HepG2 (cell line): Measurements from ENCODE around the gene KRTCAP3. TPM values are rescaled to one million over a fixed set of nuclear protein-coding genes. Genes with fewer than 3 reads are reported as not detected.

Experiments used
- CREB1 ChIP-seq, 2 experiments: fragments of 450-650 bp in 1 of 2; IDR thresholded peaks; 2 replicates each; pipeline ENCODE4 v1.6.1; 2016 to 2017; ENCODE audit warnings: control low read depth in 1 of 2, mild to moderate bottlenecking in 1 of 2, missing compliant biosample characterization in 1 of 2, missing genetic modification characterization in 1 of 2
- HIVEP1 ChIP-seq: sonication (generic); formaldehyde crosslinking; IDR thresholded peaks from 2 replicates; pipeline ENCODE4 v1.4.0; 2020; ENCODE audit warnings: mild to moderate bottlenecking, missing genetic modification reagents
- MAFG ChIP-seq: sonication (generic); formaldehyde crosslinking; IDR thresholded peaks from 2 replicates; pipeline ENCODE4 v1.5.1; 2020; ENCODE audit warnings: mild to moderate bottlenecking, missing genetic modification reagents
- MIXL1 ChIP-seq: IDR thresholded peaks from 2 replicates; pipeline ENCODE4 v1.6.1; 2016
- NRL ChIP-seq: sonication (generic); formaldehyde crosslinking; IDR thresholded peaks from 2 replicates; pipeline ENCODE4 v1.5.0; 2020; ENCODE audit warnings: missing genetic modification reagents, mild to moderate bottlenecking, moderate library complexity, borderline replicate concordance
- PAX8 ChIP-seq: sonication (generic); formaldehyde crosslinking; IDR thresholded peaks from 2 replicates; pipeline ENCODE4 v1.8.0; 2022; ENCODE audit warnings: mild to moderate bottlenecking, missing genetic modification reagents, borderline replicate concordance
- PHF5A ChIP-seq: IDR thresholded peaks from one replicate; pipeline ENCODE4 v1.6.1; 2018; ENCODE audit warnings: low read depth, missing genetic modification reagents; ENCODE audit not compliant: unreplicated experiment
- RARA ChIP-seq: IDR thresholded peaks from 2 replicates; pipeline ENCODE4 v1.6.1; 2016; ENCODE audit warnings: missing genetic modification reagents, missing compliant biosample characterization
- RCOR2 ChIP-seq: IDR thresholded peaks from 2 replicates; pipeline ENCODE4 v1.6.1; 2016; ENCODE audit warnings: missing biosample characterization, missing genetic modification reagents
- SKI ChIP-seq: fragments of 450-650 bp; IDR thresholded peaks from one replicate; pipeline ENCODE4 v1.6.1; 2018; ENCODE audit warnings: mild to moderate bottlenecking; ENCODE audit not compliant: partially characterized antibody
- SOX13 ChIP-seq, 3 experiments: fragments of 450-650 bp in 1 of 3; sonication (generic) in 1 of 3; formaldehyde crosslinking in 1 of 3; IDR thresholded peaks in 2 of 3; conservative IDR thresholded peaks in 1 of 3; 2 replicates each; pipeline versions ENCODE4 v1.5.0 to v1.6.1; 2016 to 2020; ENCODE audit warnings: antibody characterized with exemption in 1 of 3, mild to moderate bottlenecking in 1 of 3, missing compliant biosample characterization in 1 of 3, missing genetic modification reagents in 1 of 3, moderate library complexity in 1 of 3
- ZFX ChIP-seq: sonication (generic); formaldehyde crosslinking; IDR thresholded peaks from 2 replicates; pipeline ENCODE4 v1.4.0; 2020; ENCODE audit warnings: mild to moderate bottlenecking, low read depth, missing genetic modification reagents, moderate library complexity
- ZNF354B ChIP-seq: sonication (generic); formaldehyde crosslinking; IDR thresholded peaks from 2 replicates; pipeline ENCODE4 v1.8.0; 2022; ENCODE audit warnings: mild to moderate bottlenecking, missing genetic modification reagents
- polyA plus RNA-seq, 8 experiments: library from polyadenylated mRNA; depleted of rRNA in 3 of 8; stranded (reverse) in 7 of 8; unstranded in 1 of 8; fragments of >200 nt; fragmentation: Illumina TruSeq in 4 of 8; extraction: Trizol in 4 of 8; gene quantifications; 2 replicates each; pipeline versions ENCODE4 v1.2.1 to v1.2.3, GENCODE V29; 2011 to 2016; ENCODE audit warnings: low read depth in 4 of 8, missing spikeins in 1 of 8, mixed read lengths in 1 of 8; ENCODE audit not compliant: insufficient read depth in 1 of 8
- total RNA-seq, 5 experiments: library from RNA; depleted of rRNA; stranded (reverse); fragments of >200 nt; fragmentation: Illumina TruSeq; extraction: Trizol; gene quantifications; 2 replicates each; pipeline ENCODE4 v1.2.3, GENCODE V29; 2016; ENCODE audit warnings: low read depth in 1 of 5
- TF ChIP-seq, protein P1 (sequence below): sonication (generic); formaldehyde crosslinking; IDR thresholded peaks from 2 replicates; pipeline ENCODE4 v1.5.0; 2020; ENCODE audit warnings: mild to moderate bottlenecking, missing genetic modification reagents
- TF ChIP-seq, protein P2 (sequence below): sonication (generic); formaldehyde crosslinking; IDR thresholded peaks from 2 replicates; pipeline ENCODE4 v1.4.0; 2020; ENCODE audit warnings: missing genetic modification reagents, mild to moderate bottlenecking, borderline replicate concordance
- TF ChIP-seq, protein P3 (sequence below): sonication (generic); formaldehyde crosslinking; IDR thresholded peaks from 2 replicates; pipeline ENCODE4 v1.4.0; 2020; ENCODE audit warnings: low read depth, mild to moderate bottlenecking, missing genetic modification reagents
- TF ChIP-seq, protein P4 (sequence below): IDR thresholded peaks from 2 replicates; pipeline ENCODE4 v1.4.0; 2020; ENCODE audit warnings: mild to moderate bottlenecking, missing genetic modification reagents

Gene KRTCAP3
- total and polyA plus RNA-seq, 2 of the 13 experiments (the other 11 are each of a cell fraction or from before 2014, with no cell fraction given) = 2.1 to 4.5 TPM

DNA sequence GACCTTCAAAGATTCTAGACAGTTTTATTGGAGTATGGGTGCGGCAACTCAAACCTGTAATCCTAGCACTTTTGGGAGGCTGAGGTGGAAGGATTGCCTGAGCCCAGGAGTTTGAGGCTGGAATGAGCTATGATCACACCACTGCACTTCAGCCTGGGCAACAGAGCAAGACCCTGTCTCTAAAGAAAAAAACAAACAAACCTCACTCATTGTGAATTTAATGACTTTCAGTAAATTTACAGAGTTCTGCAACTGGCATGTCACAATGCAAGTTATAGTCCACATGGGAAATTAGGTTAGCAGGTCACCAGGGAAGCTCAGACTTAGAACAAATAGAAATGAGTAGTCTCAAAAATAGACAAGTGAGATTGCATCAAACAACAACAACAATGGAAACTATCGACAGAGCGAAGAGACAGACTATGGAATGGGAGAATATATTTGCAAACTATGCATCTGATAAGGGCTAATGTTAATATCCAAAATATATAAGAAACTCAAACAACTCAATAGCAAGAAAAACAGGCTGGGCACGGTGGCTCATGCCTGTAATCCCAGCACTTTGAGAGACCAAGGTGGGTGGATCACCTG, 20.4 kb upstream of the KRTCAP3 start (continued):
- TF ChIP-seq, protein P1, sequence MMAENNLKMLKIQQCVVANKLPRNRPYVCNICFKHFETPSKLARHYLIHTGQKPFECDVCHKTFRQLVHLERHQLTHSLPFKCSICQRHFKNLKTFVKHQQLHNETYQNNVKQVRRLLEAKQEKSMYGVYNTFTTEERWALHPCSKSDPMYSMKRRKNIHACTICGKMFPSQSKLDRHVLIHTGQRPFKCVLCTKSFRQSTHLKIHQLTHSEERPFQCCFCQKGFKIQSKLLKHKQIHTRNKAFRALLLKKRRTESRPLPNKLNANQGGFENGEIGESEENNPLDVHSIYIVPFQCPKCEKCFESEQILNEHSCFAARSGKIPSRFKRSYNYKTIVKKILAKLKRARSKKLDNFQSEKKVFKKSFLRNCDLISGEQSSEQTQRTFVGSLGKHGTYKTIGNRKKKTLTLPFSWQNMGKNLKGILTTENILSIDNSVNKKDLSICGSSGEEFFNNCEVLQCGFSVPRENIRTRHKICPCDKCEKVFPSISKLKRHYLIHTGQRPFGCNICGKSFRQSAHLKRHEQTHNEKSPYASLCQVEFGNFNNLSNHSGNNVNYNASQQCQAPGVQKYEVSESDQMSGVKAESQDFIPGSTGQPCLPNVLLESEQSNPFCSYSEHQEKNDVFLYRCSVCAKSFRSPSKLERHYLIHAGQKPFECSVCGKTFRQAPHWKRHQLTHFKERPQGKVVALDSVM = peak; percentile 93
- TF ChIP-seq RCOR2 (CRISPR knock-in tag) = 0 out of 2 replicates have a peak, but pooled peaks have one; percentile 34
- TF ChIP-seq, protein P2, sequence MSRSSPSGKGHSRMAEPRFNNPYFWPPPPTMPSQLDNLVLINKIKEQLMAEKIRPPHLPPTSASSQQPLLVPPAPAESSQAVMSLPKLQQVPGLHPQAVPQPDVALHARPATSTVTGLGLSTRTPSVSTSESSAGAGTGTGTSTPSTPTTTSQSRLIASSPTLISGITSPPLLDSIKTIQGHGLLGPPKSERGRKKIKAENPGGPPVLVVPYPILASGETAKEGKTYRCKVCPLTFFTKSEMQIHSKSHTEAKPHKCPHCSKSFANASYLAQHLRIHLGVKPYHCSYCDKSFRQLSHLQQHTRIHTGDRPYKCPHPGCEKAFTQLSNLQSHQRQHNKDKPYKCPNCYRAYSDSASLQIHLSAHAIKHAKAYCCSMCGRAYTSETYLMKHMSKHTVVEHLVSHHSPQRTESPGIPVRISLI (CRISPR knock-in tag) = 0 out of 2 replicates have a peak, but pooled peaks have one; percentile 42
- no peak for TF ChIP-seq NRL (CRISPR knock-in tag)
- peak; percentile 42; the same call in 1 of the 2 replicates for TF ChIP-seq MIXL1
- TF ChIP-seq ZFX = no peak
- TF ChIP-seq, protein P3, sequence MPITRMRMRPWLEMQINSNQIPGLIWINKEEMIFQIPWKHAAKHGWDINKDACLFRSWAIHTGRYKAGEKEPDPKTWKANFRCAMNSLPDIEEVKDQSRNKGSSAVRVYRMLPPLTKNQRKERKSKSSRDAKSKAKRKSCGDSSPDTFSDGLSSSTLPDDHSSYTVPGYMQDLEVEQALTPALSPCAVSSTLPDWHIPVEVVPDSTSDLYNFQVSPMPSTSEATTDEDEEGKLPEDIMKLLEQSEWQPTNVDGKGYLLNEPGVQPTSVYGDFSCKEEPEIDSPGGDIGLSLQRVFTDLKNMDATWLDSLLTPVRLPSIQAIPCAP (CRISPR knock-in tag) = no peak
- TF ChIP-seq, protein P4, sequence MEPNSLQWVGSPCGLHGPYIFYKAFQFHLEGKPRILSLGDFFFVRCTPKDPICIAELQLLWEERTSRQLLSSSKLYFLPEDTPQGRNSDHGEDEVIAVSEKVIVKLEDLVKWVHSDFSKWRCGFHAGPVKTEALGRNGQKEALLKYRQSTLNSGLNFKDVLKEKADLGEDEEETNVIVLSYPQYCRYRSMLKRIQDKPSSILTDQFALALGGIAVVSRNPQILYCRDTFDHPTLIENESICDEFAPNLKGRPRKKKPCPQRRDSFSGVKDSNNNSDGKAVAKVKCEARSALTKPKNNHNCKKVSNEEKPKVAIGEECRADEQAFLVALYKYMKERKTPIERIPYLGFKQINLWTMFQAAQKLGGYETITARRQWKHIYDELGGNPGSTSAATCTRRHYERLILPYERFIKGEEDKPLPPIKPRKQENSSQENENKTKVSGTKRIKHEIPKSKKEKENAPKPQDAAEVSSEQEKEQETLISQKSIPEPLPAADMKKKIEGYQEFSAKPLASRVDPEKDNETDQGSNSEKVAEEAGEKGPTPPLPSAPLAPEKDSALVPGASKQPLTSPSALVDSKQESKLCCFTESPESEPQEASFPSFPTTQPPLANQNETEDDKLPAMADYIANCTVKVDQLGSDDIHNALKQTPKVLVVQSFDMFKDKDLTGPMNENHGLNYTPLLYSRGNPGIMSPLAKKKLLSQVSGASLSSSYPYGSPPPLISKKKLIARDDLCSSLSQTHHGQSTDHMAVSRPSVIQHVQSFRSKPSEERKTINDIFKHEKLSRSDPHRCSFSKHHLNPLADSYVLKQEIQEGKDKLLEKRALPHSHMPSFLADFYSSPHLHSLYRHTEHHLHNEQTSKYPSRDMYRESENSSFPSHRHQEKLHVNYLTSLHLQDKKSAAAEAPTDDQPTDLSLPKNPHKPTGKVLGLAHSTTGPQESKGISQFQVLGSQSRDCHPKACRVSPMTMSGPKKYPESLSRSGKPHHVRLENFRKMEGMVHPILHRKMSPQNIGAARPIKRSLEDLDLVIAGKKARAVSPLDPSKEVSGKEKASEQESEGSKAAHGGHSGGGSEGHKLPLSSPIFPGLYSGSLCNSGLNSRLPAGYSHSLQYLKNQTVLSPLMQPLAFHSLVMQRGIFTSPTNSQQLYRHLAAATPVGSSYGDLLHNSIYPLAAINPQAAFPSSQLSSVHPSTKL (CRISPR knock-in tag) = peak; percentile 22; the same call in 1 of the 2 replicates
- no peak for TF ChIP-seq PHF5A (CRISPR knock-in tag)
- no peak for TF ChIP-seq ZNF354B
- TF ChIP-seq SOX13 (IDR thresholded peaks at IDR 0.05) = no peak
- peak in 1 of 2 experiments; percentile 49; a peak in 1 of 4 replicates for TF ChIP-seq SOX13 (CRISPR knock-in tag; conservative IDR thresholded peaks at IDR 0.05 in 1 of 2, IDR thresholded peaks at IDR 0.05 in 1 of 2)
- no peak for TF ChIP-seq PAX8 (CRISPR knock-in tag)
- peak; percentile 92 for TF ChIP-seq SKI
- TF ChIP-seq RARA (CRISPR knock-in tag) = 0 out of 2 replicates have a peak, but pooled peaks have one; percentile 45
- no peak for TF ChIP-seq MAFG (CRISPR knock-in tag)
- no peak for TF ChIP-seq HIVEP1
- TF ChIP-seq CREB1 (IDR thresholded peaks at IDR 0.05) = no peak
- TF ChIP-seq CREB1 (CRISPR knock-in tag; IDR thresholded peaks at IDR 0.05) = 0 out of 2 replicates have a peak, but pooled peaks have one; percentile 25
